PFSK-1 (cell line): ENCODE results near the gene CAPN1.

ENCODE experiments used
- FOXP2 ChIP-seq: optimal IDR thresholded peaks from 2 replicates; pipeline ENCODE3; 2011; ENCODE audit warnings: borderline replicate concordance, control low read depth, inconsistent platforms; ENCODE audit not compliant: insufficient read depth; ENCODE audit errors: extremely low read length, extremely low read depth
- POLR2AphosphoS5 ChIP-seq: IDR thresholded peaks from 2 replicates; pipeline ENCODE4 v1.6.1; 2012; ENCODE audit warnings: low read depth, mild to moderate bottlenecking, control low read depth, low read length, moderate library complexity
- SIN3A ChIP-seq: IDR thresholded peaks from 2 replicates; pipeline ENCODE4 v1.6.1; 2012; ENCODE audit warnings: mild to moderate bottlenecking, low read length, moderate library complexity, borderline replicate concordance; ENCODE audit not compliant: insufficient read depth
- TAF1 ChIP-seq: IDR thresholded peaks from 2 replicates; pipeline ENCODE4 v1.6.1; 2012; ENCODE audit warnings: low read length, control low read depth, borderline replicate concordance; ENCODE audit not compliant: insufficient read depth
- TF ChIP-seq, protein P1 (sequence below), 2 experiments: IDR thresholded peaks; 2 replicates each; pipeline versions ENCODE4 v1.6.1 to v1.8.0; 2011 to 2012; ENCODE audit warnings: low read depth in 2 of 2, low read length in 2 of 2, control low read depth in 1 of 2, inconsistent platforms in 1 of 2, mild to moderate bottlenecking in 1 of 2, moderate library complexity in 1 of 2; ENCODE audit not compliant: insufficient read depth in 1 of 2

Gene CAPN1

DNA sequence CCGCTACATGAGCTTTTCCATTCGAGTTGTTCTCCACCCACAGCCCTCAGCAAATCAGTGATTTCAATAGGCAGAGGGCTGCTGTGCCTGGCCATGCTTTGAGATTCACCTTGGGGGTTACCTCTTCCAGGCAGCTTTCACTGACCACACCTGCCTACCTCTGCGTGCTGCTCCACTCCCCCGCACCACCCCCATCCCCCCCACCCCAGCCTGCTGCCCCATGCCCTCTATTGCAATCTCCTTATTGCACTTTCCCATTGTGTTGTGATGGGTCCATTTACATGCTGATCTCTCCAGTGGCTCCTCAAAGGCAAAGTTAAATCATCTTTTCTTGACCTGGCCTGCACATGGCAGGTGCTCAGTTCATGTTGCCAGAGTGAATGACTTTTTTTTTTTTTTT lies 62.1 kb downstream of the CAPN1 start:
- TF ChIP-seq SIN3A (no peak), TAF1 (no peak), FOXP2 (no peak), POLR2AphosphoS5 (no peak)
- TF ChIP-seq, protein P1, sequence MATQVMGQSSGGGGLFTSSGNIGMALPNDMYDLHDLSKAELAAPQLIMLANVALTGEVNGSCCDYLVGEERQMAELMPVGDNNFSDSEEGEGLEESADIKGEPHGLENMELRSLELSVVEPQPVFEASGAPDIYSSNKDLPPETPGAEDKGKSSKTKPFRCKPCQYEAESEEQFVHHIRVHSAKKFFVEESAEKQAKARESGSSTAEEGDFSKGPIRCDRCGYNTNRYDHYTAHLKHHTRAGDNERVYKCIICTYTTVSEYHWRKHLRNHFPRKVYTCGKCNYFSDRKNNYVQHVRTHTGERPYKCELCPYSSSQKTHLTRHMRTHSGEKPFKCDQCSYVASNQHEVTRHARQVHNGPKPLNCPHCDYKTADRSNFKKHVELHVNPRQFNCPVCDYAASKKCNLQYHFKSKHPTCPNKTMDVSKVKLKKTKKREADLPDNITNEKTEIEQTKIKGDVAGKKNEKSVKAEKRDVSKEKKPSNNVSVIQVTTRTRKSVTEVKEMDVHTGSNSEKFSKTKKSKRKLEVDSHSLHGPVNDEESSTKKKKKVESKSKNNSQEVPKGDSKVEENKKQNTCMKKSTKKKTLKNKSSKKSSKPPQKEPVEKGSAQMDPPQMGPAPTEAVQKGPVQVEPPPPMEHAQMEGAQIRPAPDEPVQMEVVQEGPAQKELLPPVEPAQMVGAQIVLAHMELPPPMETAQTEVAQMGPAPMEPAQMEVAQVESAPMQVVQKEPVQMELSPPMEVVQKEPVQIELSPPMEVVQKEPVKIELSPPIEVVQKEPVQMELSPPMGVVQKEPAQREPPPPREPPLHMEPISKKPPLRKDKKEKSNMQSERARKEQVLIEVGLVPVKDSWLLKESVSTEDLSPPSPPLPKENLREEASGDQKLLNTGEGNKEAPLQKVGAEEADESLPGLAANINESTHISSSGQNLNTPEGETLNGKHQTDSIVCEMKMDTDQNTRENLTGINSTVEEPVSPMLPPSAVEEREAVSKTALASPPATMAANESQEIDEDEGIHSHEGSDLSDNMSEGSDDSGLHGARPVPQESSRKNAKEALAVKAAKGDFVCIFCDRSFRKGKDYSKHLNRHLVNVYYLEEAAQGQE (IDR thresholded peaks at IDR 0.05; ENCODE audit: insufficient read depth in 1 of 2, low read depth in 2 of 2, low read length in 2 of 2): no peak

DNA sequence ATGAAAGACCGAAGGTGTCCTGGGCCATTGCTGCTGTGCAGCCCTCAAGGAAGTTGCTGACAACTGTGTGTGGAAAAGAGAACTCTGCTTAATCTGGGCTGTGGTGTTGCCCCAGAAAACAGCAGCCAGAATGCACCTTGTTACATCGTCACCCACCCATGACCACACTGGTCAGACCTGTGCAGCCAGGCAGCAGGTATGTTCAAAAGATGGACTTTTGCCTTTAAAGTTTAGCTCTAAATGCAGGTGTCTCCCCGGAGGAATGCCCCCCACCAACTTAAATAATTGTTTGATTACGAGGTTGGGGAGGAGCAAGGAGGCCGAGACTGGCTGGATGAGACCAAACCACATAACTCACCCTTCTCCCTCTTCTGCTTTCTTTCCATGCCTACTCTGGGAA lies 64.8 kb downstream of the CAPN1 start:
- TF ChIP-seq SIN3A: no peak
- no peak for TF ChIP-seq FOXP2
- TF ChIP-seq POLR2AphosphoS5: no peak
- TF ChIP-seq, protein P1 (IDR thresholded peaks at IDR 0.05; ENCODE audit: insufficient read depth in 1 of 2, low read depth in 2 of 2, low read length in 2 of 2): no peak
- no peak for TF ChIP-seq TAF1

- TF ChIP-seq FOXP2 (no peak), TAF1 (no peak), POLR2AphosphoS5 (no peak), SIN3A (no peak)
- TF ChIP-seq, protein P1 (IDR thresholded peaks at IDR 0.05; ENCODE audit: insufficient read depth in 1 of 2, low read depth in 2 of 2, low read length in 2 of 2): no peak
Observed at GRCh38 chr11:65251476-65251875, 69.7 kb downstream of the CAPN1 start.

DNA sequence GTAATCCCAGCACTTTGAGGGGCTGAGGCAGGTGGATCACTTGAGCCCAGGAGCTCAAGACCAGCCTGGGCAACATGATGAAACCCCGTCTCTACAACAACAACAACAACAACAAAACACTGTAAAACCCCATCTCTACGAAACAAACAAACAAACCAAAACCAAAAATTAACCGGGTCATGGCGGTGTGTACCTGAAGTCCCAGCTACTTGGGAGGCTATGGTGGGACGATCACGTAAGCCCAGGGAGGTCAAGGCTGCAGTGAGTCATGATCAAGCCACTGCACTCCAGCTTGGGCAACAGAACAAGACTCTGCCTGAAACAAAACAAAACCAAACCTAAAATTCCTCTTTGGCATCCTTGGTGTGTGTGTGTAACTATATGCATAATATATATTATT lies 73.0 kb downstream of the CAPN1 start:
- no peak for TF ChIP-seq TAF1
- TF ChIP-seq, protein P1 (IDR thresholded peaks at IDR 0.05; ENCODE audit: insufficient read depth in 1 of 2, low read depth in 2 of 2, low read length in 2 of 2): no peak
- no peak for TF ChIP-seq SIN3A
- TF ChIP-seq POLR2AphosphoS5: no peak
- no peak for TF ChIP-seq FOXP2

GRCh38 chr11:65258988-65259387 lies 77.3 kb downstream of the CAPN1 start:
- no peak for TF ChIP-seq FOXP2
- TF ChIP-seq TAF1: no peak
- TF ChIP-seq POLR2AphosphoS5: no peak
- no peak for TF ChIP-seq SIN3A
- TF ChIP-seq, protein P1 (IDR thresholded peaks at IDR 0.05; ENCODE audit: insufficient read depth in 1 of 2, low read depth in 2 of 2, low read length in 2 of 2): no peak
